Measurements from ENCODE around the gene TBXAS1. TPM values are rescaled to one million over a fixed set of nuclear protein-coding genes. Genes with fewer than 3 reads are reported as not detected.

TBXAS1 gene
- total RNA-seq, 3 donors from 2014 or later (not counting 1 experiment from before 2014, with no cell fraction given) = 72.7 to 110 (median 88.7) TPM

- DNase-seq = no peak
- no peaks in the 10 kb centered on the region for H3K9me3 ChIP-seq (ENCODE audit: control insufficient read depth, insufficient read depth, low read length)
- Mint-ChIP-seq H3K4me1 (peaks cover 7 to 11% of the 10 kb centered on the region in 2 donors), H3K27me3 (ENCODE audit: low read depth in 2 of 2) (no peaks in the 10 kb centered on the region), H3K27ac (no peak overlapping the region), H3K4me3 (no peak overlapping the region), H3K36me3 (peaks cover 25% of the 10 kb centered on the region), H3K9me3 (no peaks in the 10 kb centered on the region)
- H3K4me3 ChIP-seq (ENCODE audit: low read length) = no peak overlapping the region
- no peak overlapping the region for H3K27ac ChIP-seq (ENCODE audit: low read length)
- 99% methylated on average over 6 of the region's 6 CpGs for WGBS (ENCODE audit: insufficient coverage)
- intact Hi-C loops (cut with micrococcal nuclease) = no loop called here
- H3K36me3 ChIP-seq (ENCODE audit: control insufficient read depth, insufficient read depth, low read length) = peaks cover 71% of the 10 kb centered on the region
- H3K4me1 ChIP-seq (ENCODE audit: control insufficient read depth, insufficient read depth, low read length) = peaks cover 4% of the 10 kb centered on the region
- TF ChIP-seq, protein P1, sequence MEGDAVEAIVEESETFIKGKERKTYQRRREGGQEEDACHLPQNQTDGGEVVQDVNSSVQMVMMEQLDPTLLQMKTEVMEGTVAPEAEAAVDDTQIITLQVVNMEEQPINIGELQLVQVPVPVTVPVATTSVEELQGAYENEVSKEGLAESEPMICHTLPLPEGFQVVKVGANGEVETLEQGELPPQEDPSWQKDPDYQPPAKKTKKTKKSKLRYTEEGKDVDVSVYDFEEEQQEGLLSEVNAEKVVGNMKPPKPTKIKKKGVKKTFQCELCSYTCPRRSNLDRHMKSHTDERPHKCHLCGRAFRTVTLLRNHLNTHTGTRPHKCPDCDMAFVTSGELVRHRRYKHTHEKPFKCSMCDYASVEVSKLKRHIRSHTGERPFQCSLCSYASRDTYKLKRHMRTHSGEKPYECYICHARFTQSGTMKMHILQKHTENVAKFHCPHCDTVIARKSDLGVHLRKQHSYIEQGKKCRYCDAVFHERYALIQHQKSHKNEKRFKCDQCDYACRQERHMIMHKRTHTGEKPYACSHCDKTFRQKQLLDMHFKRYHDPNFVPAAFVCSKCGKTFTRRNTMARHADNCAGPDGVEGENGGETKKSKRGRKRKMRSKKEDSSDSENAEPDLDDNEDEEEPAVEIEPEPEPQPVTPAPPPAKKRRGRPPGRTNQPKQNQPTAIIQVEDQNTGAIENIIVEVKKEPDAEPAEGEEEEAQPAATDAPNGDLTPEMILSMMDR (IDR thresholded peaks at IDR 0.05) = no peak
- H3K27me3 ChIP-seq (ENCODE audit: control insufficient read depth, insufficient read depth, low read length) = no peaks in the 10 kb centered on the region
- no peak for ATAC-seq
These were observed 216.6 kb downstream of the TBXAS1 start for GRCh38 chr7:140045697-140046096.

DNA sequence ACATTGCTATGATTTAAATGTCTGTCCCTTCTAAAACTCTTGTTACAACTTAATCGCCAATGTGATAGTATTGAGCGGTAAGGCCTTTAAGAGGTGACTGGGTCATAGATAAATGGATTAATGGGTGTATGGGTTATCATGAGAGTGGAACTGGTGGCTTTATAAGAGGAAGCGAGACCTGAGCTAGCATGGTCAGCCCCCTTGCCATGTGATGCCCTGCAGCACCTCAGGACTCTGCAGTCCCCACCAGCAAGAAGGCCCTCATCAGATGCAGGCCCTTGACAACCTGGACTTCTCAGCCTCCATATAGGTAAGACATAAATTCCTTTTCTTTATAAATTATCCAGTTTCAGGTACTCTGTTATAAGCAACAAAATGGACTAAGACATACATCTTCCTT is 218.1 kb downstream of the TBXAS1 start:
- peaks cover 7 to 11% of the 10 kb centered on the region in 2 donors for H3K4me1 Mint-ChIP-seq
- Histone ChIP-seq H3K4me3 (ENCODE audit: low read length) (no peak overlapping the region), H3K36me3 (ENCODE audit: control insufficient read depth, insufficient read depth, low read length) (peaks cover 62% of the 10 kb centered on the region), H3K9me3 (ENCODE audit: control insufficient read depth, insufficient read depth, low read length) (no peaks in the 10 kb centered on the region), H3K27me3 (ENCODE audit: control insufficient read depth, insufficient read depth, low read length) (no peaks in the 10 kb centered on the region), H3K4me1 (ENCODE audit: control insufficient read depth, insufficient read depth, low read length) (peaks cover 4% of the 10 kb centered on the region), H3K27ac (ENCODE audit: low read length) (no peak overlapping the region)
- DNase-seq (no peak), ATAC-seq (no peak)
- intact Hi-C loops (cut with micrococcal nuclease) = no loop called here
- WGBS (ENCODE audit: insufficient coverage) = 100% methylated on average over 3 of the region's 3 CpGs
- H3K27me3 Mint-ChIP-seq (ENCODE audit: low read depth in 2 of 2) = no peaks in the 10 kb centered on the region
- peaks cover 19% of the 10 kb centered on the region for H3K36me3 Mint-ChIP-seq
- H3K4me3 Mint-ChIP-seq = no peak overlapping the region
- no peaks in the 10 kb centered on the region for H3K9me3 Mint-ChIP-seq
- H3K27ac Mint-ChIP-seq = no peak overlapping the region
- TF ChIP-seq, protein P1 (IDR thresholded peaks at IDR 0.05) = no peak

DNA sequence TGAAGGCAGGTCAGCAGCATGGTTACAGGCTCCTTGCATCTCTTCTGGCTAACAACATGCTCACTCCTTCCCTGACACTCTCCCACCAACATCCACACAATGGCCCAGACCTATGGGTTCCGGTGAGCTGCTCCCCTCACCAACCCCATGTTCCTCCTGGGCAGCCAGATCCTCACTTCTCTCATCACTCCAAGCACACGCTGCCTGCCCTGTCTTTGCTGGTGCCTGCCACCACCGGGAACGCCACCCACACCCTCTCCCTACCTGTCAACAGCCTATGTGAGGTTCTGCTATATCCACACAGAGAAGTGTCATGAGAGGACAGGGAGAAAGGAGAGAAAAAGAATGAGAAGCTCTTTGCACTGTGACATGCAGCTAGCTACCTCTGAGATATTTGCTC is 219.1 kb downstream of the TBXAS1 start:
- over 99% methylated on average over 4 of the region's 4 CpGs for WGBS (ENCODE audit: insufficient coverage)
- H3K27ac Mint-ChIP-seq = peak overlapping the region in 1 of 2 donors; percentile 14
- Histone ChIP-seq H3K4me3 (ENCODE audit: low read length) (no peak overlapping the region), H3K27me3 (ENCODE audit: control insufficient read depth, insufficient read depth, low read length) (no peaks in the 10 kb centered on the region), H3K36me3 (ENCODE audit: control insufficient read depth, insufficient read depth, low read length) (peaks cover 68% of the 10 kb centered on the region), H3K4me1 (ENCODE audit: control insufficient read depth, insufficient read depth, low read length) (peaks cover 4% of the 10 kb centered on the region), H3K9me3 (ENCODE audit: control insufficient read depth, insufficient read depth, low read length) (no peaks in the 10 kb centered on the region), H3K27ac (ENCODE audit: low read length) (no peak overlapping the region)
- peaks cover 7 to 13% of the 10 kb centered on the region in 2 donors for H3K4me1 Mint-ChIP-seq
- H3K27me3 Mint-ChIP-seq (ENCODE audit: low read depth in 2 of 2) = no peaks in the 10 kb centered on the region
- H3K36me3 Mint-ChIP-seq = peaks cover 23% of the 10 kb centered on the region
- intact Hi-C loops (cut with micrococcal nuclease) = no loop called here
- TF ChIP-seq, protein P1 (IDR thresholded peaks at IDR 0.05) = no peak
- H3K4me3 Mint-ChIP-seq = no peak overlapping the region
- DNase-seq (no peak), ATAC-seq (no peak)
- no peaks in the 10 kb centered on the region for H3K9me3 Mint-ChIP-seq

- H3K27me3 ChIP-seq (ENCODE audit: control insufficient read depth, insufficient read depth, low read length) = no peaks in the 10 kb centered on the region
- Mint-ChIP-seq H3K4me1 (peaks cover 13 to 21% of the 10 kb centered on the region in 2 donors), H3K36me3 (peaks cover 27% of the 10 kb centered on the region), H3K27me3 (ENCODE audit: low read depth in 2 of 2) (no peaks in the 10 kb centered on the region), H3K27ac (no peak overlapping the region), H3K4me3 (no peak overlapping the region), H3K9me3 (no peaks in the 10 kb centered on the region)
- no peak overlapping the region for H3K4me3 ChIP-seq (ENCODE audit: low read length)
- DNase-seq (no peak), ATAC-seq (no peak)
- no peak overlapping the region for H3K27ac ChIP-seq (ENCODE audit: low read length)
- TF ChIP-seq, protein P1 (IDR thresholded peaks at IDR 0.05) = no peak
- H3K36me3 ChIP-seq (ENCODE audit: control insufficient read depth, insufficient read depth, low read length) = peaks cover 64% of the 10 kb centered on the region
- intact Hi-C loops (cut with micrococcal nuclease) = no loop called here
- H3K4me1 ChIP-seq (ENCODE audit: control insufficient read depth, insufficient read depth, low read length) = peaks cover 4% of the 10 kb centered on the region
- 77% methylated on average over 1 of the region's 1 CpG for WGBS (ENCODE audit: insufficient coverage)
- H3K9me3 ChIP-seq (ENCODE audit: control insufficient read depth, insufficient read depth, low read length) = no peaks in the 10 kb centered on the region
These were observed 219.9 kb downstream of the TBXAS1 start for GRCh38 chr7:140048989-140049338.

All from natural killer cell (primary cell).